ENCODE data around the gene SLBP.

SLBP gene

GRCh38 chr4:1748465-1748995 lies 36.4 kb upstream of the SLBP start:
- peak; percentile 51 for DNase-seq

- DNase-seq = no peak
These were observed 35.5 kb upstream of the SLBP start for GRCh38 chr4:1747603-1747967.

GRCh38 chr4:1746919-1747602 lies 34.9 kb upstream of the SLBP start:
- DNase-seq = no peak

GRCh38 chr4:1746265-1746691 lies 34.2 kb upstream of the SLBP start:
- peak; percentile 33 for DNase-seq

- no peak for DNase-seq
These were observed 33.6 kb upstream of the SLBP start for GRCh38 chr4:1745697-1746096.

- DNase-seq = no peak
These were observed 33.0 kb upstream of the SLBP start for GRCh38 chr4:1745165-1745564.

GRCh38 chr4:1744552-1744951 lies 32.4 kb upstream of the SLBP start:
- no peak for DNase-seq

- DNase-seq = no peak
These were observed 31.9 kb upstream of the SLBP start for GRCh38 chr4:1743975-1744374.

- DNase-seq = no peak
These were observed 31.4 kb upstream of the SLBP start for GRCh38 chr4:1743551-1743950.

GRCh38 chr4:1741208-1741607 lies 29.1 kb upstream of the SLBP start:
- no peak for DNase-seq

GRCh38 chr4:1740021-1740545 lies 28.0 kb upstream of the SLBP start:
- no peak for DNase-seq

- no peak for DNase-seq
These were observed 27.2 kb upstream of the SLBP start for GRCh38 chr4:1739358-1739757.

GRCh38 chr4:1738410-1738809 lies 26.3 kb upstream of the SLBP start:
- DNase-seq = no peak

- no peak for DNase-seq
These were observed 25.5 kb upstream of the SLBP start for GRCh38 chr4:1737666-1738065.

GRCh38 chr4:1736812-1737211 lies 24.7 kb upstream of the SLBP start:
- no peak for DNase-seq

- DNase-seq = no peak
These were observed 23.1 kb upstream of the SLBP start for GRCh38 chr4:1735215-1735614.

GRCh38 chr4:1732911-1733310 lies 20.8 kb upstream of the SLBP start:
- no peak for DNase-seq

- no peak for DNase-seq
These were observed 19.1 kb upstream of the SLBP start for GRCh38 chr4:1731180-1731579.

- DNase-seq = no peak
These were observed 18.5 kb upstream of the SLBP start for GRCh38 chr4:1730532-1731135.

GRCh38 chr4:1728061-1728980 lies 16.2 kb upstream of the SLBP start:
- no peak for DNase-seq

GRCh38 chr4:1727117-1728031 lies 15.3 kb upstream of the SLBP start:
- DNase-seq = peak; percentile 76

All from kidney glomerular epithelial cell (primary cell).